DMS114 treated with DMSO at 0.1 percent for 48 hours (cell line): ENCODE results near the gene CTNNBL1.

Source experiments
- DNase-seq: peaks from one replicate; lab custom pipeline; 2025; ENCODE audit not compliant: unreplicated experiment; lab: John Stamatoyannopoulos, UW

Gene CTNNBL1

DNA sequence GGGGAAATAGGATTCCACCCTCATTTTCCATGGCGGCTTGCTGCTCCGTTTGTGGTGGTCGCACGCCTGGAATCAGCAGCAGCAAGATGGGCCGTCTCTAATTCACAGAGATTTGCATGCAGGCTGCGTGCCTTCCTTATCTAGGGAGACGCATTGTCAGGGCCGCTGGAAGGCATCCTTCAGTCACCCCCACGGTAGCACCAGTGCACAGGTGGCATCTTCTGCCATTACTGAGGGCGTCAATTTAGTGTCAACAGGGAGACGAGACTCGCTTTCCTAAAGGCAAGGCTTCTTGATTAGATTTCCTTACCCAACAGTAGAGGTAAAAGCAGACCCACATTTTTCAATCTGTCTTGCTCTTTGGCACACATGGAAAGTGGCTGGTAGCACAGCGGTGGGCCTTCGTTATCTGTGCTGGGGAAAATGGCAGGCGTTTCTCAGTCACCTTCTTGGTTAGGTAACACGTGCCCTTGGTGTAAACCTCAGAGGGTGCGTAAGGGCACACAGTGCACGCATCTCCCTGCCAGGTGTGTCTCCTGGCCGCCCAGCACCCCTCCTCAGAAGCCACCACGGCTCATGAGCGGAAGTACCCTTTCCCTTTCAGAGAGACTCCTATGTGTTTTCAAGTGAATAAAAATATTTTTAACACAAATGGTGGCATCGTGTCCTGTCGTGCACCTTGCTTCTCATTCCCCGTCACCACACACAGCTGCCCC, 181.8 kb downstream of the CTNNBL1 start:
- DNase-seq, result no peak

DNA sequence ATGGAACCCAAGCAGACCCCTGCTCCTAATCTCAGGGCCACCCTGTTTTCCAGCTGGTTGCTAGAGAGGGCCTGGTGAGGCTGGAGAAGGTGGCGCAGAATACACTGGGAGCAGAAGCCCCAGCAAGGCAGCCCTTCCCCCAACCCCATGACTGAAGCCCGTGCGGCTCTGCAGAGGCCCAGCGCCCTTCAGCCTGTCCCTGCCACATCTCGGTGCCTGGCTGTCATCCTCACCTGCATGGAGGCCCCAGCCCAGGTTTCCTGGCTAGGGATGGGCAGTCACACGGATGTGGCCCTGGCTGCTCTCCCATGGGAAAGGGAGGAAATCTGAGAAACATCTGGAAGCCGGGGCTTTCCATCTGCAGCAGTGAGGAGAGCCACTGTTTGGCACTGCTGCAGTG, 183.0 kb downstream of the CTNNBL1 start:
- no peak for DNase-seq

DNA sequence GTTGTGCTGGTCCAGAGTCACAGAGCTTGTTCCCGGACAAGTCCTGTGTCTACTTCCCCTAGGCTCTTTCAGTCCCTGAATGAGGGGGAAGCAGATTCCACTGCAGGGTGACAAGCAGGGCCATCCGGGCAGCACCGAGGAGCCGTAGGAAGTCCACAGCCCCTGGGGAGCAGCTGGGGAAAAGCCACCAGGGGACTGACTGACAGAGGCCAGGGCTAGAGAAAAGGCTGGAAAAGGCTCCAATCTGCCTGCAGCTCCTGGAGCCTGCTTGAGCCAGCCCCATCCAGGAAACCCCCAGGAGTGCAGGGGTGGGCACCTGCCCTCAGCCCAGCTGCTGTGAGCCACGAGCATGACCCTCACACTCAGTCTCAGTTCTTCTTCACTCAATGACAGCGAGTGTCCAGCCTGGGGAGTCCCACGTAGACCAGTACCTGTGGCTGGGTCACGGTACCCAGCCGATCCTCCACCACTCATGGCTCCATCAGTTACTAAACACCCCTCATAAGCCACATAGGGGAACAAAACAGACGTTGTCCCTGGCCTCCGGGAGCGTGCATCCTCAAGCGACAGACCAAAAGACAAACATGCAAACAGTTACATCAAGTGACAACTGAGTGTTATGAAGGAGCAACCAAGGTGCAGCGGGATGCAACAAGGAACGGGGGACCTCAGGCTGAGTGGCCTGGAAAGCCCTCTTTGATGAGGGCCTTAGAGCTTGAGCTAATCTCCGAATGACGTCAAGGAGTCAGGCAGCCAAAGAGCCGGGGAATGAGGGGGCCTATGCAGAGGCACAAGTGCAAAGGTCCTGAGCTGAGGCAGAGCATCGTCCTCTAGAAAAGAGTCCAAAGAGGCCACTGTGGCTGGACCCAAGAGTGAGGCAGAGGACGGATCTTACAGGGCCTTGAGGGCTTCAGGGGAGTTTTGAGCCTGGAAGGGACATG, 184.3 kb downstream of the CTNNBL1 start:
- DNase-seq, result no peak

DNA sequence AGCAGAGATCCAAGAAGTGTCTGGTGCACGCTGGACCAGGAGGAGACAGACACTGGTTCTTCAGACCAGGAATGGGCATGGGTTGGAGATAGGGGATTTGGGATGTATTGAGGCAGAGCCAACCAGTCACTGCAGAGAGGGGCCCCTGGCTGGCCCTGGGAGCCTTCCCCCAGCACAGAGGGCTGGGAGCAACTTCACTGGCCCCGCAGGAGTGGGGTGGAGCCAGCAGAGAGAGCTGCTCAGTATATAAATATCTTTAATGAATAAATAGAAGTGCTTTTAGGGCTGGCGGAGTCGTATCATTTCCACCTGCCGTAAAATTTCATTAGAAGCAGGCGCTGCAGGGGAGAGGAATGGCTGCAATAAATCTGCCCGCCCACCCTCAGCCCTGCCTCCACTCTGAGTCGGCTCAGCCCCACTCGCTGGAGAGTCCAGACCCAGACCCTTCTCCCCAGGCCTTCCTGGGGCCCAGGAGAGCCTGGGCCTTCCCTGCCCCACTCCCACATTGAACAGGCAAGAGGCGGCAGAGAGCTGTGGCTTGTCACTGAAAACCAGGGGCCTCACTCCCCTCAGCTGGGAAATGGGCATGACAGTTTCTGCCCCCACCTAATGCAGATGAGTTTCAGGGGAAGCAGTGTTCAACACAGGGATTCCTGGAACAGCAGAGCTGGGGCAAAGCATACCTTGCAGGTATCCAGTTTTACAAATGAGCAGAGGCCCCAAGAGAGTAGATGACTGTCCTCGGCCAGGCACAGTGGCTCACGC, 185.2 kb downstream of the CTNNBL1 start:
- no peak for DNase-seq

DNA sequence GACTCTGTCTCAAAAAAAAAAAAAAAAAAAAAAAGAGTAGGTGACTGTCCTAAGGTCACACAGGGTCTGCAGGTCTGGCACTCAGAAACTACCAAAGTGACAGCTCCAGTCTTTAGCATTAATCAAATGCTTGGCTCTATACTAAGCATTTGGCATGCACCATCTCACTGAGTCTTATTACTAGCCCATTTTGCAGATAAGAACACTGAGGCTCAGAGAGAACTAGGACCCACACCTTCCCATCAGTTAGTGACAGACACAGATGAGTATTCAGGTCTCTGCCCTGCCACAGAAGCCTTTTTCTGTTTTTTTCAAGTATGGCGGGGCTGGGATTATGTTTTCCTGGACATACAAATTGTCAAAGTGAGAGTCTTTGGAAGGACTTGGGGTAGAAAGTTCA, 186.0 kb downstream of the CTNNBL1 start:
- DNase-seq, result no peak

DNA sequence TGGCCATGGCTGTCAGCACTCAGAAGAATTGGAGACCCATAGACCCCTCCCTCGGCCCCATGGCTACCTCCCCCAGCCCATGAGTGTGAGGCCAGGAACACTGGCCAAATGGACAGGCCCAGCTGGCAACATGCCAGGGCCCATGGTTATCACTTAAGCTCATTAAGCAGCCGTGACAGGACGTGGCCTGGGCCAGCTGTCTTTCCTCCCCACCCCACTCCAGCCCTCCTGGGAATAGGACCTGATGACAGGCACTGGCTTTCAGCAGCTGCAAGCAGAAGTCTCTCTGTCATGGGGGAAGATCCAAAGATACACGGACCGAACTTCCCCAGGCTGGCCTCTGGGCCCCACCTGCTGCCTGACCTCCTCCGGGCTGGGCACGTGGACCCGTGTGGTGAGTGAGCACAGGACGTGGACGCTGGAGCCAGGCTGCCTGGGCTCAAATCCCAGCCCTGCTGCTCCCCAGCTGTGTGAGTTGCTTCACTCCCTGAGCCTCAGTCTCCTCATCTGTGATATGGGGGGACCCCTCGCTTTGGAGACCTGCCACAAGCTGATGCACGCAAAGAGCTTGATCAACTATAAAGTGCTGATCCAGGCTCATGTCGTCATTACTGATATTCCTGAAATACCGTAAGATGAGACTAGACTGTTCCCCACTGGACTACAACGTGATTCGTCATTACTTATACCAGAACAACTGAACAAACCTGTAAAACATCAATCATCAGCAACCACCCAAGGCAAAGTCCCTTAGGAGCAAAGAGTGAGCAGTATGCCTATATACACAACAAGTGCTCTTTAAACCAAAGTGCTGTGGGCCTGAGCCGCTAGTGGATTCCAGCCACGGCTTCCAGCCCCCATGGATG, 187.1 kb downstream of the CTNNBL1 start:
- no peak for DNase-seq

DNA sequence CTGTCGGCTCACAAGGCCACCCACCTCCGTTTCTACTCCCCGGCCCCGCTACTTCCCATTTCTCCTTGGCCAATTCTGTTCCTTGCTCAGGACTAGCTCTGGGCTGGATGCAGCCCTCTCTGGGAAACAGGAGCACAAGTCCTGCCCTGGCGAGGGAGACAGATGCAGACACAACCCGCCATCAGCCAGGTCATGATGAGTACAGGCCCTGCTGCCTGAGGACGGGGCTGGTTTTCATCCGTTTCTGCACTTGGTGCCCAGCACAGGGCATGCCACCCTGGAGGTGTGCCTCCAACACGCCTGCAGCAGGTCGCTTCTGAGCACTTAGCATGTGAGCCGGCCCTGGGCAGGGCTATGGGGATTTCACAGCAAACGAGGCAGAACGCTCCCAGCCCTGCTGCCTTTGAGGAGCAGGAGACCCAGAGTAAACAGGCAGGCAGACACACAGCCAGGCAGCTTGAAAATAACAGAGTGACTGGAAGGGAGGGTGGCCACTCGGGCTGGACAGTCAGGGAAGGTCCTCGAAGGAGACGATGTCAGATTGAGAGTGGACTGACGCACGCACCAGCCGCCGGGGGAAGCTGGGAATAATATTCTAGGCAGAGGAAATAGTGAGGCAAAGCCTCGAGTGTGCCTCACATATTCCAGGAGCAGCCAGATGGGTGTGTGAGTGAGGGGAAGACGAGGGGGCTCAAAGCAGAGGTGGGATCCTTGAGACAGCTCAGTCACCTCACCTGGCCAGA, 187.9 kb downstream of the CTNNBL1 start:
- DNase-seq, result no peak

DNA sequence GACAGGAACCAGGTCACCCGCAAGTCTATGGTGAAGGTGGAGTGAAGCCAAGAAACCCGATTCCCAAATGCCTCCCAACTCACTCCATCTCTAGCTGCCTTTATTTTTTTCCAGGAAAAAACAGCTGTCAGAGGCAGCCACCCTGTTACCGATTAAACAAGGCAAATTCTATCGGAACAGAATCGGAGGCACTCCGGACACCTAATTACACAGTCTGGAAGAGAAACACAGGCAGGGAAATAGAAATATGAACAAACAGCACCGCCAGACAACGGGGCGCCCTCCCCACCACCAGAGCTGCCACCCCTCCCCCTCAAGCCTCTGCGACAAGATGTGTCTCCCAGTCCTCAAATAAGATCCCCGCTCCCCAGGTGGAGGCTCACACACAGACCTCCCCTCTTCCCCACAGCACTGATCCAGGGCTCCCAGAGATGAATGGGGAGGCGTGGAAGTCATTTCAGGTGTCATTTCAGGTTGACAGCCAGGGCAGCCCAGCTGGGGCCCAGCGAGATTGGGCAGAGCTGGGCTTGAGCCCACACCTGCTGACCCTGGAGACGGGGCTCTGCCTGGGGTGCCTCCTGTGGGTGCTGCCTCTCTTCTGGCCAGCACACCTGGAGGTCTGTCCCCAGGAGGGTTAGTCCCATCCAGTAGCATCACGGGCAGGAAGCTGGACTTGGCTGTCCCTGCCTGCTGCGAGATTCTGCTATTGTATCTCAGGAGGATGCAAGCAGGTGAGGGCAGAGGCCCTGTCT, 189.3 kb downstream of the CTNNBL1 start:
- no peak for DNase-seq

DNA sequence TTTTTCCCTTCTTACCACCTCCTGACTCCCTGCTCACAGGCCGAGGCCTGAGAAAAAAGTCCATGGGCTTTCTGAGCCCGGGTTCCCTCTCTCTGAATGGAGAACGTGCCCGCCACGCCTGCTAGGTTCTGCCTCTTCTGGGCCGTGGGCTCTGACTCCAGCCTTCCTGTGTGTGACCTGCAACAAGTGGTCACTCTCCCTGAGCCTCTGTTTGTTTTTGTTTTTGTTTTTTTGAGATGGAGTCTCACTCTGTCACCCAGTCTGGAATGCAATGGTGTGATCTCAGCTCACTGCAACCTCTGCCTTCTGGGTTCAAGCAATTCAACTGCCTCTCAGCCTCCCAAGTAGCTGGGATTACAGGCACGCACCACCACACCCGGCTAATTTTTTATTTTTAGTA, 191.2 kb downstream of the CTNNBL1 start:
- no peak for DNase-seq

DNA sequence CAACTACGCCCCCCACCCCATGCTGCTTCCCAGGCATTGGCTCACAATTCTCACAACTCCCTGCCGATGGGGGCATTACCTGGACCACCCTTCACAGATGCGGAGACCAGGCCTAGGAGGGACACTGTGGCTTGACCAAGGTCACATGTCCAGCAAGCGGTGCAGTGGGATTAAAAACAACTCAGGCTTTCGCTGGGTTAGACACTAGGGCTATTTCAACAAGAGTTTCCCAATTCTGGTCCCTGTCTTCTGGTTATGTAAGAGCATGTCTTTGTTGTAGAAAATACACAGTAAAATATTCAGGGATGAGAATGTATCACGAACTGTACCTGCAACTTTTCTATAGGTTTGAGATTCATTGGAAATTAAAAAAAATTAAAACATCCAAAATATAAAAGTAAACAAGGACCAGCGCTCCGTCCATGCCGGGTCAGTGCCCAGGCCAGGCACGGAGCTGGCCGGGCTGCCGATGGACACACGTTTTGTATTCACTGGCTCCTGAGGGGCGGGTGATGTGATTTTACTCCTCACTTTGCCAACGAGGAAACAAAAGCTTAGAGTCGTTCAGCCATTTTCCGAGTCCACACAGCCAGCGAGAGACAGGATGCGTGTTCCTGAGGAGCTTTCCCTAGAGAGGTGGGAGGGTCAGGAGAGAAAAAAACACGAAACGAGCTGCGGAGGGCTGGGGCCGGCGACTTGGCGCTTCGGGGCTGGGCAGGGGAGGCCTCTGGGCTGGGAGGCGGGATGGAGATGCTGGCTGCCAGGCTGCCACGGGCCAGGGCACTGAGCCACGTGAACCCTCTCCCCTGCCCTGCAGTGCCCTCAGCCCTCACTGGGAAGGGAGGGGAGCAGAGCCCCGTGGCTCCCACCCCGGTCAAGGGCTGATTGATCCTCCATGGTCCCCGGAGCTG, 192.0 kb downstream of the CTNNBL1 start:
- no peak for DNase-seq

DNA sequence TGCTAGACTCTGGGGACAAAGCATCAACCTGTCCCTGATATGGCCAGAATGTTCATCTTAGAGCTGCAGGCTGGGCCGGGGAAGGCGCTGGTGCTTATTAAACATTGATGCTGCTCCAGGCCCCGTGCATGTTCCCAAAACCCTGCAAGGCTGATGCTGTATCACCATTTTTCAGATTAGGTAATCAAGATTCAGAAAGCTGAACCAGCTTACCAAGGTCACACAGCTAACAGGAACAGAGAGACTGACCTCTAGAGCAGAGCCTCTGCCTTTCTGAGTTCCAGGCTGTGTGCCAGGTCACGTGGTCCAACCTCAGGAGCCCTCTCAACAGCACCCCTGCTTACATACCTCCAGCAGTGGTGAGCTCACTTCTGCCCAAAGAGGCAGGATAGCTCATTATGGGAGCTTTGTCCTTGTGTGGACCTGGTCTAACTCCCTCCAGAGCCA, 193.0 kb downstream of the CTNNBL1 start:
- no peak for DNase-seq

DNA sequence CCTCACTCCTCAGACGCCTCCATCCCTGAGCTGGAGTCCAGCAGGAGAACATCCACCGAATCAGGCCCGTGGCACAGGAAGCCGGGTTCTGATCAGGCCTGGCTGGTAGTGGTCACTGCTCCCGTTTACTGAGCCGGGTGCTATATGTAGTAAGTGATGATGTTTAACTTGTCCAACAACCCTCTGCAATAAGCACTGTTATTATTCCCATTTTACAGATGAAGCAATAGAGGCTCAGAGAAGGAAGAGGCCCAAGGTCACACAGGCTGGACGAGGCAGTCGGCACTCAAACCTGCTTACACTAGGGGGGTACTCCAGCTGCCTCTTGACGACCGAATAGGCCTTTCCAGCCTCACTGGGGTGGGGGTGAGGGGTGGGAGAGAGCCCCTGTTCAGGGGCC, 194.8 kb downstream of the CTNNBL1 start:
- DNase-seq, result no peak

DNA sequence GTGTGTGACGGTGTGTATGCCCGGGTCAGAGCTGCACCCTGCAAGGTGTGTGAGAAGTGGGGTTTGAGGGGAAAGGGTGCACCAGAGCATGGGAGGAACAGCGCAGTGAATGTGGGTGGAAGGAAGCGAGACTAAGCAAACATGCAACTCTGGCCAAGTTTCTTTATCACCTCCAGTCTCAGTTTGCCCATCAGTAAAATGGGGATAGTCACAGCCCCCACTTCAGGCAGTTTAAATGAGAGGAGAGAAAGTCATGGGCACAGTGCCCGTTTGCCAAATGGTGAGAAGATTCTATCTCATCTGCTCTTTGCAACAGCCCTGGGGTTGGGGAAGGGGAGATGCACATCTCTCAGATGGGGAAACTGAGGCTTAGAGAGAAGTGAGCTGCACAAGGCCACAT, 196.3 kb downstream of the CTNNBL1 start:
- no peak for DNase-seq

DNA sequence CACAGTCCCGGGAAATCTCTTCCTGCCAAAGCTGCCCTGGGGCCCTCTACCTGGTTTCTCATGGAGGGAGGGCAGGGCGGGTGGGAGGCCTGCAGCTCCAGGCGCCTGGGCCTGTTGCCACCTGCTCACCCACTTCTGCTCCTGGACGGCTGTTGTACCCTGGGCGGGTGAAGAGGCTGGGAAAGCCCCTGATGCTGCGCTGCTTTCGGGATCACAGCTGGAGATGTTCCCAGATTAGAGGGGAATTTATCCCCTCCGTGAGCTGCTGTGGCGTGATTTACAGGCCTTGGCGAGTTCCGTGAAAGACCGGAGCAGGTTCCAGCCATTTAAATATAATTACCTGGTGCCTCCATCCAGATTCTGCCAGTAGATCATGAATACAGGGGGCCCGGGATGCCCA, 196.8 kb downstream of the CTNNBL1 start:
- DNase-seq, result no peak

DNA sequence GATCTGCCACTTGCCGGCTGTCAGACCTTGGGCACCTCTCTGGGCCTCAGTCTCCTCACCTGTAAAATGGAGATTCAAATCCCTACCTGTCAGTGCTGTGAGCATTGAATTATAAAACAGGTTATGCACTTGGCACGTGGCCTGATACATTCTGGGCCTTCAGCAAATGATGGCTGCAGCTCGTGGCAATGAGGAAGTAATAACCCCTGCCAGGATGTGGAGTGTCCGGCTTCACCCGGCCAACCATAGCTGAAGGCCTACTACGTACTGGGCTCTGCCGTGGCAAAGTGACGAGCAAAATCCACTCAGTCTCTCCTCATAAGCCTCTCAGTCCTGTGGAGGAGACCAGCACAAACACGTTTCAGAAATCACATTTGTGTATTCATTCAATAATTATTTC, 198.2 kb downstream of the CTNNBL1 start:
- no peak for DNase-seq

DNA sequence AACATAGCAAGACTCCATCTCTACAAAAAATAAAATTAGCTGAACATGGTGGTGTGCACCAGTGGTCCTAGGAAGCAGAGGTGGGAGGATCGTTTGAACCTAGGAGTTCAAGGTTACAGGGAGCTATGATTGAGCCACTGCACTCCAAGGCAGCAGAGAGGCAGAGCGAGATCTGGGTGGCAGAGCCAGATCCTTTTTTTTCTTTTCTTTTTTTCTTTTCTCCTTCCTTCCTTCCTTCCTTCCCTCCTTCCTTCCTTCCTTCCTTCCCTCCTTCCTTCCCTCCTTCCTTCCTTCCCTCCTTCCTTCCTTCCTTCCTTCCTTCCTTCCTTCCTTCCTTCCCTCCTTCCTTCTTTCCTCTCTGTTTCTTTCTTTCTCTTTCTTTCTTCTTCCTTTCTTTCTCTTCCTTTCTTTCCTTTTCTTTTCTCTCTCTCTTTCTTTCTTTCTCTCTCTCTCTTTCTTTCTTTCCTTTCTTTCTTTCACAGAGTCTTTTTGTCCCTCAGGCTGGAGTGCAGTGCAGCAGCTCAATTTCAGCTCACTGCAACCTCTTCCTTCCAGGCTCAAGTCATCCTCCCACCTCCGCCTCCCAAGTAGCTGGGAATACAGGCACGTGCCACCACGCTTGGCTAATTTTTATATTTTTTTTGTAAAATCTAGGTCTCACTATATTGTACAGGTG, 199.9 kb downstream of the CTNNBL1 start:
- DNase-seq, result no peak

DNA sequence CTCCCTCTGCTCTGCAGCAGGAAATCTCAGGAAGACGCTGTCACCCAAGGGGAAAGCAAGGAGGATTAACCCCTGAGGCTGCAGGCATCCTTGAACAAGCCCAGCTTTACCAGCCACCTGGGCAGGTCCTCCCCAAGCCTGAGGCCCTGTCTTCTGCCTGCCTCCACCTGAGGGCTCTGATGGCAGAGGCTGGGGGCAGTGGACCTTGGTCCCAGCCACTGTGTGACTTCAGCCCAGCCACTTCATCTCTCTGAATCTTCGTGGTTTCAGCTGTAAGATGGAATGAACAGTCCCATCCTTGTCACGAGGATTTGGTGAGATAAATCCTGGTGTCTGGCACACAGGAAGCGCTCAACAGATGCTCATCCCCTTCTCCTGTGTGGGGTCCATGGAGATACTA, 200.6 kb downstream of the CTNNBL1 start:
- DNase-seq, result no peak

DNA sequence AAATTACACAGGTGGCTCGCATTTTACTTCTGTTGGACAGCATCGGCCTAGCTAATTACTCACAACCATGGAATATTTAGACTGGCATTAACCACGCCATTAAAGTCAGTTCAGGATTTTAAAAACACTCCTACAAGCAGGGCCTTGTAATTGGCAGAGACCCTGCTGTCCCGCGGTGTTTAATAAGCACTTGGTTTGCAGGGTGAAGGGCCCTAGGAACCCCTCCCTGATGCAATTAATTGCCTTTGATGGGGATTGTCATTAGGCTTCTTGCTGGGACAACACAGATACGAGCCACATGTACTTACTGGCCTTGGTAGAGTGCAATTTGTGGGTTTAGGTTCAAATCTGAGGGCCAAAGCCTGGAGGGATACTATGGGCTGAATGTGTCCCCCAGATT, 201.3 kb downstream of the CTNNBL1 start:
- no peak for DNase-seq
